ENCODE measurements around the gene SMARCAL1.

SMARCAL1 gene

GRCh38 chr2:216477283-216478035 lies 65.2 kb downstream of the SMARCAL1 start:
- DNase-seq, result no peak

- DNase-seq, result no peak
Measured at GRCh38 chr2:216478151-216478550, 65.9 kb downstream of the SMARCAL1 start.

GRCh38 chr2:216478791-216479190 lies 66.5 kb downstream of the SMARCAL1 start:
- DNase-seq, result no peak

- DNase-seq, result no peak
Measured at GRCh38 chr2:216480221-216480620, 67.9 kb downstream of the SMARCAL1 start.

GRCh38 chr2:216482640-216483039 lies 70.4 kb downstream of the SMARCAL1 start:
- DNase-seq, result no peak

GRCh38 chr2:216485237-216485636 lies 73.0 kb downstream of the SMARCAL1 start:
- no peak for DNase-seq

- no peak for DNase-seq
Measured at GRCh38 chr2:216485745-216486144, 73.5 kb downstream of the SMARCAL1 start.

- DNase-seq, result no peak
Measured at GRCh38 chr2:216486271-216486670, 74.0 kb downstream of the SMARCAL1 start.

- DNase-seq, result no peak
Measured at GRCh38 chr2:216486708-216487107, 74.4 kb downstream of the SMARCAL1 start.

GRCh38 chr2:216490061-216490460 lies 77.8 kb downstream of the SMARCAL1 start:
- no peak for DNase-seq

GRCh38 chr2:216491793-216492596 lies 79.7 kb downstream of the SMARCAL1 start:
- no peak for DNase-seq

- DNase-seq, result peak; percentile 21
Measured at GRCh38 chr2:216492597-216493333, 80.5 kb downstream of the SMARCAL1 start.

- no peak for DNase-seq
Measured at GRCh38 chr2:216493334-216493685, 81.0 kb downstream of the SMARCAL1 start.

GRCh38 chr2:216495656-216496055 lies 83.4 kb downstream of the SMARCAL1 start:
- DNase-seq, result no peak

- no peak for DNase-seq
Measured at GRCh38 chr2:216497382-216498069, 85.2 kb downstream of the SMARCAL1 start.

GRCh38 chr2:216498070-216498378 lies 85.7 kb downstream of the SMARCAL1 start:
- DNase-seq, result no peak

- DNase-seq, result peak; percentile 79
Measured at GRCh38 chr2:216498379-216499352, 86.4 kb downstream of the SMARCAL1 start, which contains the start of gene RPL37A. Gene RPL37A, plus strand, starts transcription at chr2:216498844. Its CDS starts 31 bp downstream, at chr2:216498875.

- no peak for DNase-seq
Measured at GRCh38 chr2:216499641-216500218, 87.4 kb downstream of the SMARCAL1 start.

GRCh38 chr2:216500572-216500971 lies 88.3 kb downstream of the SMARCAL1 start:
- DNase-seq, result no peak

- DNase-seq, result no peak
Measured at GRCh38 chr2:216501854-216502253, 89.6 kb downstream of the SMARCAL1 start.

- DNase-seq, result no peak
Measured at GRCh38 chr2:216502381-216503158, 90.3 kb downstream of the SMARCAL1 start.
